GM18907 (cell line): Measurements from ENCODE around the gene ADAMTS18.
"Not testable (repeated sequence)": the region's sequence is repeated elsewhere in the genome, so short reads cannot be mapped to it uniquely, and the experiment has no call there.

Experiments
- ATAC-seq: cut with Tn5 transposase; IDR thresholded peaks from one replicate; pipeline ENCODE4 v1.9.1; 2021; ENCODE audit warnings: mild to moderate bottlenecking, moderate library complexity; ENCODE audit not compliant: unreplicated experiment

Gene ADAMTS18

DNA sequence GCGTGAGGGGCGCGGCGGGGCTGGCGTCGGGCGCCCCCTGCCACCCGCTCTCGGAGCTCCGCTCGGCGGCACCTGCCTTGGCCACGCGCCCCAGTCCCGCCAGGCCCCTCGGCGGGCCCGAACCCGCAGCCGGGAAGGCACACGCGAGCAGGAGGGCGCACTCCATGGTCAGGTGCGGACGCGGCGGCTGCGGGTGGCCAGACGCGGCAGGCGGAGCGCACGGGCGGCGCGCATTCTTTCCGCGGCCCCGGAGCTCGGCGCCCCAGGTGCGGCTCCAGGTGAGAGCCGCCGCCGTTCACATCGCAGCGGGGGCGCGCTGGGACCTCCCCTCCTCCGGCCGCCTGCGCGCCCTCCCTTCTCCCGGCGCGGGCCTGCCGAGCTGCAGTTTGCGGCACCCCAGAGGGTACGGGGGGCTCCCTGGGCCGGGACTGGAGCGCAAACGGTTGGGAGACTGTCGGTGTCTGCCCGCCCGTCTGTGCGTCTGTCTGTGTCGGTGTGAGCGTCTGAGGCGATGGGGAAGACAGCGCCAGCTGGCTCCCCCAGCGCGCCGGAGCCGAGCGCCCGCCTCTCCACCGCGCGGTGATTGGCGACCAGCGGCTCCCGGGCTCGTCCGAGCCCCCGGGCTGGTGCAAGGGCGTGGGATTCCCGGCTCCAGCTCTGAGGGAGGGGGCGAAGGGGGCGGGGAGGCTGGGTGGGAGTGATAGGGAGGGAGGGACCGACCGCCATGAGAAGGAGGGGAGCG, at the start of gene ADAMTS18:
TSS of gene ADAMTS18 (minus strand) at position 505 of the 742 bp plus-strand sequence. CDS start at position 166, 339 bp downstream.
- no peak for ATAC-seq

DNA sequence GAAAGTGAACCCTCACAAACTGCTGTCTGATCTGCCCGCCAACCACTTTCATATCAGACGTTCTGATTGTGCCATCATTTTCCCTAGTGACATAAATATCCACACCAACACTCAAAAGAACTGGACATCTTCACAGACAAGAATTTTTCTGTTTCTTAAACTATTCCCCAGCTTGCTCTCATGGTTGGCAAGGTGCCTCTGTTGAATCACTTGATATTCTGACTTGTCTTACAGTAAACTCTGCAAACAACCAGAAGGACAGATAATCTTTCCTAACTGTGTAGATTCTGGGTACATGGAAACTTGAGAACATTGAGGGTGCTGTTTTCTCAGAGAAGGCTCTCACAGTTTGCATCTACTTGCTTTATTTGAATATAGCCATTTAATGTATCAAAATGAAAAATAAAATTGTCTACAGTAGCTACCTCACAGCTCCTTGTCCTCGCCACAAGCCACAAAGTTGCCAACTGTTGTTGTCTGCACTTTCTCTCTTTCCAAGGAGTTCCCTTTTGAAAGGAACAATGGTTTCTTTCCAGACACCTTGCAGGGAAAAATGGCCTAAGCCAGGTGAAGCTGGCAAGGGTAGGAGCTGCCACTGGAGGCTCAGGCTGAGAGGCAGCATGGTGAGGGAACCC, 46.0 kb upstream of the ADAMTS18 start:
- ATAC-seq = no peak

- no peak for ATAC-seq
Observed at GRCh38 chr16:77472262-77472661, 37.4 kb upstream of the ADAMTS18 start.

- no peak for ATAC-seq
Observed at GRCh38 chr16:77470851-77471250, 36.0 kb upstream of the ADAMTS18 start.

DNA sequence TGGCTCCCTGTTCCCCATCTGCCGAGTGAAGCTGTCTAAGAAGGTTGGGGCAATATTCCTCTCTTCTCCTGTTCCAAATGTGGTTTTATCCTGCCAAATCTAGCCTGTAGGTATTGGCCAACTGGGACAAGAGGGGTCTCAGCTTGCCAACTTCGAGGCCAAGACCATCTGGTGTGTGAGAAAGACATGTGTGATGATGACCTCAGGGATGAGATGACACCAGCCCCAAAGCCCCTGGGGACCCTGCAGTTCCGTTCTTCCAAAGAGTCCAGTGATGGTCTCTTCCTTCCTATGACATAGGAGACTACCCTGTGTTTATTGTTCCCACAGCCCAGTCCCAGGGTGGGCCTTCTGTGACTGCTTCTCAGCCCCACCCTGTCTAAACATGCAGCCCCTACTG, 34.8 kb upstream of the ADAMTS18 start:
- no peak for ATAC-seq

GRCh38 chr16:77468831-77469230, 34.0 kb upstream of the ADAMTS18 start:
- no peak for ATAC-seq

DNA sequence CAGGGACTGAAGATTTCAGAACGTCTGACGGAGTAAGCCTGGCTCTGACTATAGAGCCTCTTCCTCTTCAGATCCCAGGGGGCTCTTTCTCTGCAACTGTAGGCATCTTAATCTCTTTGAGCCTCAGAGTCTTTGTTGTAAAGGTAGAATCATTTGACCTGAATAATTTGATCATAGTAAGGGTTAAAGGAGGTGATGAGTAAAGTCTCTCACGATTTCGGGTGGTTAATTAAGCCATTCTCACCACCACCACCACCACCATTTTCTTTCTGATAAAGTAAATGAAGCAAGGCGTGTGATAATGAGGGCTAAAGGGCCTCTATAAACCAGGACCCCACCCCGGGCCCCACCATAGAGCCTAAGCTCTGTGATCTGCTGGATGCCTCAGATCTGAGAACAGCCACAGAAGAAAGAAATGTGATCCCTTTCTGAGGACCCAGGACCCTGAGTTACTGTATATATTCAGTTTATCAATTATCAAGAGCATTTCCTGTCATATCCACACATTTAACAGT, 33.0 kb upstream of the ADAMTS18 start:
- no peak for ATAC-seq

- ATAC-seq = not testable (repeated sequence)
Observed at GRCh38 chr16:77463659-77464058, 28.8 kb upstream of the ADAMTS18 start.

DNA sequence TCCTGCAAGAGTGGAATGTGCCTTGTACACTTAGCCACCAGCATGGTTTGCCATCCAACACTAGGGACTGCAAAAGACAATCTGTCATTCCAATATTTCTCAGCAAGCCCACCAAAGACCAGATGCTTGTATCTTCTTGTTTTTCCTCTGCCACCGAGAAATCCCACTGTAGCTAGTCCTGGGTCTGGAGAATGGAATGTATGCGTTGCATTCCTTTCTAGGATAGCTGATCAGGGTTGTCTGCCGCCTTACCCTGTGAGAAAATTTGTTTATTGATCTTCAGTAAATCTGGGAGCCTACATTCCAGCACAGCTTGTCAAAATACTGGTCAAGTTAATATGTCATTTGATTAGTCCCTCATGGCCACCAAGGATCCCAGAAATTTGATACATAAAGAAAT, 28.1 kb upstream of the ADAMTS18 start:
- no peak for ATAC-seq

DNA sequence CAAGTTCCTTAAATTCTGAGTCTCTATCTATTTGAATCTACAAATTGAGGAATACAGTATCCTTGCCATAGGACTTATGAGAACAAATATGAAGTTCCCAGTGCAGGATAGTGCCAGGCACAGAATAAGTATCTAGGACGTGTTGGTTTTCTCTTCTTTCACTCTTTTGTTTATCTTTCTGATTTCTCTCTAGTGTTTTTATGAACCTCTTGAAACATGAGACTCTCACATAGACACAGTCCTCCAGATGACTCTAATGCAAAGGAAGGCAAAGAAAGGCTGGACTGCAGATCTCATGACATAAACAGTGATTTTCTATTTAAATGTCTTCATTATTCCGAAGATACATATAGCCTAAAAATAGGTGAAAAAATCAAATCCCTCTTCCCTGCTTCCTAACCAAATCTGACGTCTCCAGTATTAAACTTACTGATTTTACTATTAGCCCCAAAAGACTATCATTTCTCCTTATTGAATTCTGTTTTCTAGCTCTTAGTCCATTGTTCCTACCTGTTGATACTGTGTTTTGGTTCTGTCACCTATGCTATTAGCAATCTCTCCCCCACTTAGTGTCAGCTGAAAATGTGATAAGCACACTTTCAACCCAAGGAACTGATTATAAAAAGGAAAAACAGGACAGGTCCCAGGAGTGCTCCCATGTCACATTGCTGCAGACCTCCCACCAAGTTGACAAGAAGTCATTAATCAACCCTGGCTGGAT, 24.9 kb upstream of the ADAMTS18 start:
- no peak for ATAC-seq

GRCh38 chr16:77457046-77457445, 22.2 kb upstream of the ADAMTS18 start:
- no peak for ATAC-seq

- ATAC-seq = no peak
Observed at GRCh38 chr16:77452243-77452642, 17.4 kb upstream of the ADAMTS18 start.

GRCh38 chr16:77450790-77451487, 16.1 kb upstream of the ADAMTS18 start:
- no peak for ATAC-seq

DNA sequence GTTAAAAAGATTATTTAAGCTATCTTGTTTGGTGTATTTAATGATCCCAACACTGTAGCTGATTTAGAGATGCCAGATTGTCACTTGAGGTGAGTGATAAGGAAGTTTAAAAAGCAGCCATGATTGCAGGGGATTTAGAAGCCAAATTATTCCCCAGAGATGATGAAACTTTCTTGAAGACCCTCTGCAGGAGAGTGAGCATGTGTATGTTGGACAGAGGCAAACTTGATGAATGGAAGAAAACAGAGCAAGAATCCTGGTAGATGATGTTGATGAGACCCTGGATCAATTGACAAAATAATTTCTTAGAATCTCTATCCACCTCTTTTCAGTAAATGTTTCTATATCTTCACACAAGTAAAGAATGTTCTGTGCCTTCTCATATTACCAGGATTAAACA, 14.4 kb upstream of the ADAMTS18 start:
- ATAC-seq = no peak

DNA sequence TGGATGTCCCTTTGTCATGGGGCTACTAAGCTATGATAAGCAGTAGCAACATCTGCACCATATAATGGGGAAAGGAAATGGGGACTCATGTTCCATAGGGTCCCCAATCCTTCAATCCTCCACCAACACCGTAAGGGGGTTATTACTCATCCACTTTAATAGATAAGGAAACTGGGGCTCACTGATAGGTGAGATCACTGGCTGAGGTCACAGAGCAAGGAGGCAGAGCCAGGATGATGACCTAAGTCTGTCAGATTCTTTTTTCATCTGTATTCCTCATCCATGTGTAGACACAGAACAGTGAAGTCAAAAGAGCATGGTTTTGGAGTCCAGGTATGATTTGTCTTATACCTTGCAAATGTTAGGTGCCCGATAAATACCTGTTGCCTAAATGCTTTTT, 10.5 kb upstream of the ADAMTS18 start:
- no peak for ATAC-seq

GRCh38 chr16:77444147-77444460, 9.3 kb upstream of the ADAMTS18 start:
- ATAC-seq = no peak

- ATAC-seq = no peak
Observed at GRCh38 chr16:77443357-77444146, 8.7 kb upstream of the ADAMTS18 start.

DNA sequence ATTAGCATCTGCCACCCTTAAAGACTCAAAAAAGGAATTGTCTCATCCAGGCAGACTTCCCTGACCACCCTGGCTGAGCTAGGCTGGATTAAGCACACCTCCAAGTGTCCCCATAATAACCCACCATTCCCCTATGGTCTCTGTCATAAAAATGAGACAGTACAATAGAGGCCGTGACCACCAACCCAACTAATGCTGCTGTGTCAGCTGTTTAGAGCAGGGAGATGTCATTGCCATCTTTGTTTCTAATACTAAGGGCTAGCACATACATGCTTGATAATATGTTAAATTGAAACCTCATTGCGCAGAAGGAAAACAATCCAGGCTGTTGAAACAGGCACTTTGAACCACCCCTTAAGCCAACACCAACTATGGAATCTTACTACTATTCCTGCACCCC, 7.2 kb upstream of the ADAMTS18 start:
- ATAC-seq = no peak

DNA sequence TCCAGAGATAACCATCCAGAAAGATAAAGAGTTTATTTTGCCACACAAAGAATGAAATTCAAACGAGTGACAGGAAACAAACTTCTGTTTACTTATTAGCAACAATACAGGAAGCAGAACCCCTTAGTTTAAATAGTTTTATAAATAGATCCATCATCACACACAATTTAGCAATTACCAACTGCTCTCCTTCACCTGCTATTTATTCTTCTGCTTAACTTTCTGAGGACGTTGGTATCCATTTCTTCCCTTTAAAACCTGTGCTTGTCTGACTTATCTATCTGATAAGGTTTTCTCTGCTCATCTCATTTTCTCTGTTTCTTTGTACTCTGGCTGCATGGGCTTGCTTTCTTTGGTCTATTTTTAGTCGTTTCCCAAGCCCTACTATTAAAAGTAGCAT, 4.3 kb upstream of the ADAMTS18 start:
- ATAC-seq = no peak

DNA sequence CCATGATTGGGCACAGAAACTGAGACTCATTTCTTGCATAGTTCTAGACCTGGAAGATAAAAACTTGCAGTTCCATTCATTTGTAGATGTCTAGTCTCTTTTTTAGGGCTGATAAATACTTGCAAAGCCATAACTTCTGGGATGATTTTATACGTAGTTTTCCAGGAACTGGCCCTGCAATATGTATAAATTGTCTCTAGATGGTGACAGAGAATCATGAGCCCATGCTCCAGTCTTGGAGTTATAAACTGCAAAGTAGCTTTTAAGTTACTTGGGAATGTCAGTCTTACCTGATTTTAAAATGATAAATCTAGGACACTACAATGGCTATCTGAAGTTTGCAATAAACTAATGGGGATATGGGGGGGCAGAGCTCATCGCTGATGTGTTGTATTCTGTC, 3.0 kb upstream of the ADAMTS18 start:
- ATAC-seq = no peak
